Measurements from ENCODE around the gene SEMA3G.

SEMA3G gene

DNA sequence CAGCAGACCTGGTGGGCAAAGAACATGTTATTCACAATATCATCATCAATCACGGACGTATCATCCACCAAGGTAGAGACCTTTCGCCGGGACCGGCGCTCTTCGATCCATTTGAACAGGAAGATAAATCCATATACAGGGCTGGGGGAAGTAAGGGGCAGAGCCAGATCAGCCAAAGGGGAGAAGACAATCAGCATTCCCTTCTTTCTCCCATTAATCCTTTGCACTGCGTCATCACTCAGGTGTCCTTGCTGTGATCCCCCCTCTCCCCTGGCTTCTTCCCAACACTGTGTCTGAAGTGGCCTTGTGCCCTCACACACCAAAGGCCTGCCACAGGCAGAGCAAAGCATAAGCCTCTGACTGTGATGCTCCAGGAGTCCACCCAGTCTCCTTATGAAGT lies 36.4 kb downstream of the SEMA3G start:
- DNase-seq (ENCODE audit: low read depth), result no peak

DNA sequence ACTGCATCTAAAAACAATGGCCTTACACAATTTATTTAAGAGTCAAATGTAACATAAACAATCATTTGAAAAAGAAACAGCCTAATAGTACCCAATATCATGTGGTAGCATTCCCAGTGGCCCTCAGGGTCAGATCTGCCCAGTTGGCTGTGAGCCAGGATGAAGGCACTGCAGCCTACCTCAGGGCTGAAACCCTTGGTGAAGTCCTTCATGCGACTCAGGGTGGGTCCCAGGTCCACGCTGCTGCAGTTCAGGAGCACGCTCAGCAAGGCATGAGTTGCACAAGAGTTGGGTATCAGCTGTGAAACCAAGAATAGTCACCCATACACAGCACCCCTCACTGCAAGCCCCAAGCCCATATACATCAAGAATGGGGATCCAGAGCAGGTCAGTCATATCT lies 37.1 kb downstream of the SEMA3G start:
- DNase-seq (ENCODE audit: low read depth), result no peak

DNA sequence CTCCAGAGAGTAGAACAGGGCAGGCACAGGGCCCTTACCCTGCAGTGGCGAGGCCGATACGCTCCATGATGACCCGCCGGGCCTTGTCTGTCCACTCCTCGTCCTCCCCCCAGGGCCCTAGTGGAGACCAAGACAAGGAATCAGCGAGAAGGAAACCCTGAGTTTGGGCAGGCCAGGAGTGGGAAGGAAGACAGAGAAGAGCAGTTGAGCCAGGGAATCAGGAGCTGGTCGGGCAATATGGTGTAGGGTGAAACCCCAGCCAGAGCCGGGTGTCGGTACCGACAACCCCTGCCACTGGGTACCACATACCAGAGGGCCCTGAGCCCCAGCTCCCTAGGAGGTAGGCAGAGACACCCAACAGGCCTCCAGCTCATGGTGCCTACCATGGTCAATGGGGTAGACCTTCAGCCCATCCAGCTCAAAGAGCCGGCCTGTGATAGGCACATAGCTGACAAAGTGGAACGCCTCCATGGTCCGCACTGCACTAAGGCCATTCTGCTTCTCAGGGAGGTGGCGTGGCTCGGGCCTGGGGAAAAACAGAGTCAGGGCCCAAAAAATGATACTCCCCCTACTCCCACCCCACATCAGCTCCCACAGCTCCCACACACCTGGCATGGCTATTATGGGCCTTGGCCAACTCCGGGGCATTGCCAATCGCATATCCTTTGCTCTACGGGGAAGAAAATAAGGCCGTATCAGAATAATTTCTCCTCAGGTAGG lies 38.0 kb downstream of the SEMA3G start:
- no peak for DNase-seq (ENCODE audit: low read depth)

DNA sequence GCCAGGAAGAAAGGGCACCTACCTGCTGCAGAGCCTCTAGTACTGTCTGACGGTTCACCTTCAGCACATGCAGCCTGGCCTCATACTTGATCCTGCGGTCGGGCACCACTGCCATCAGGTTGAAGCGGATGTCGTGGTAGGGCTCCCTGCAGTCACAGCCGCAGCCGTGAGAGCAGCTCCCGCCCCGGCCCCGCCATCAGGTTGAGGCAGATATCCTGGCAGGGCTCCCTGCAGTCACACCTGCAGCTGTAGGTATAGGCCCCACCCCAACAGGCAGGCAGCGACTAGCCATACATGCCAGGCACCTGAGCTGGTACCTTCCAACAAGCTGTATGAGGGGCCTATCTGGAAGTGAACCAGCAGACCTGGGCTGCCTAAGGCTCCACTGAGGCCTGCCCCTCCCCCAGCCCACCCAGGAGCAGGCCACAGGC lies 38.7 kb downstream of the SEMA3G start:
- DNase-seq (ENCODE audit: low read depth), result no peak

DNA sequence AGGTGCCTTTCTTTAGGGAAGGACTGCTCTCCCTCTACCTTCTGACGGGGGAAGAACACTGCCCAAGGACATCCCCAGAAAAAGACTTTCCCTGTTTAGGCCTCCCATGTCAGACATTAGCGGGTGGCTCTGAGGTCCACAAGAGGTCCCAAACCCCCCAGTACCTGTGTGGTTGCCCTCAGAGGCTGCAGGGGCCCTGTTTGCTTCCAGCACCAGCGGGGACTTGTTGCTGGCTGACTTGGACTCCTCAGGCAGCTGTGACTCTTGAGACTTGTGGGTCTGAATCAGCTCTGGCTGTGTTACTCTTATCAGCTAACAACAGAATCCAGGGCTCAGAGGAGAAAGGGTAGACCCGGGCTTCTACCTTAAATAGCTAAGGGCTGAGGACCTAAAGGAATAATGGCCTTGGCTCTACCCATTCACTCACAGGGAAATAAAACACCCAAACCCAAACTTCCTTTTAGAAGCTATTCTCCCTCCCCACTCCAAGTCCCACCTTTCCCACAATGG lies 39.2 kb downstream of the SEMA3G start:
- DNase-seq (ENCODE audit: low read depth), result no peak

DNA sequence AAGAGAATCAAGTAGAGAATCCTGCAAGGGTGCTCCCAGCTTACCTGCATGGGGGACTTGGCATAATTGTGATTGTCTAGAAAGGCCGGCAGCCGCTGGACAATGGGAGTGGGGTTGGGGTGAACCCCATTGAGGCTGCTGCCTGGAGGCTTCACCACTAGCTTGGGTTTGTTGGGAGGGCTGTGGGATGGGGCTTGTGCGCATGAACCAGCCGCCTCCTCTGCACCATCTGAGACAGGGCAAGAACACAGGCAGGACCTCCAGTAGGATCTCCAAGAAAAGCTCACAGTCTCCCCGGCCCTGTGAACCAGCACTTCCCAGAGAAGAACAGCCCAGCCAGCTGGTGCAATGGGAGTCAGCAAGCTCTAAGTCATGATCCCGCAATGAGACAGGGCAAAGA lies 39.8 kb downstream of the SEMA3G start:
- DNase-seq (ENCODE audit: low read depth), result no peak

DNA sequence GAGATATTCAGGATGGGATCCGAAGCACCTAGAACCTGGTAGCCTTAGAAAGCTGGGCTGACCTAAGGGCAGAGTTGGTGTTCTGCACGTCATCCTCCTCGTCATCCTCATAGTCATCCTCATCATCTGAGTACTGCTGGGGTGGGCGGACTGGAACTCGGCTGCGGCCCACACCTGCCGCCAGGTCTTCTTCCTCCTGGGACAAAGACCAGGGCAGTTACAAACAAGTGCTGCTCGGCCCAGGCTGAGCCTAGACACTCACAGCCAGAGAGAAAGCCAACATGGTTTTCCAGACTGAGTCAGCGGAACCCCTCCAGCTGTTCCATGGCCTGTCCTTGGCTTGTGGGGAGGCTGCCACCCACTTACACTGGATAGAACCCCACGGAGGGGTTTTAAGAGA lies 40.5 kb downstream of the SEMA3G start:
- no peak for DNase-seq (ENCODE audit: low read depth)

DNA sequence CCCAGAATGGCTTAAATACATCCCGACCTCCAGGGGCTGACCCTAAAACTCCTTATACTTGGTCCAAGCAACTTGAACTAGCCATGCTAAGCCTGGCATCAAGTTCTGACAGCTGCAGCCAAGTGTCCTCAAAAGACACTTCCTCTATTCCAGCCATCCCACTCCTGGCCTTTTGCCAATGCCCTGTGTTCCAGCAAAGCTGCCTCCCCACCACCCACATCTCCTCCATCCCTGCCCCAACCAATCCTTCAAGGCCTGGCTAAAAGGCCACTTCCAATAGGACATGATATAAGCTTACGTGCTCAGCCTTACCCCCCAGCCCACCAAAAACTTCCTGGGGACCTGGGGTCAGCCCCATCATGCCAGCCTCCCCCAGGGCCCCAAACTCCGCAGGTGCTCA lies 40.9 kb downstream of the SEMA3G start:
- no peak for DNase-seq (ENCODE audit: low read depth)

DNA sequence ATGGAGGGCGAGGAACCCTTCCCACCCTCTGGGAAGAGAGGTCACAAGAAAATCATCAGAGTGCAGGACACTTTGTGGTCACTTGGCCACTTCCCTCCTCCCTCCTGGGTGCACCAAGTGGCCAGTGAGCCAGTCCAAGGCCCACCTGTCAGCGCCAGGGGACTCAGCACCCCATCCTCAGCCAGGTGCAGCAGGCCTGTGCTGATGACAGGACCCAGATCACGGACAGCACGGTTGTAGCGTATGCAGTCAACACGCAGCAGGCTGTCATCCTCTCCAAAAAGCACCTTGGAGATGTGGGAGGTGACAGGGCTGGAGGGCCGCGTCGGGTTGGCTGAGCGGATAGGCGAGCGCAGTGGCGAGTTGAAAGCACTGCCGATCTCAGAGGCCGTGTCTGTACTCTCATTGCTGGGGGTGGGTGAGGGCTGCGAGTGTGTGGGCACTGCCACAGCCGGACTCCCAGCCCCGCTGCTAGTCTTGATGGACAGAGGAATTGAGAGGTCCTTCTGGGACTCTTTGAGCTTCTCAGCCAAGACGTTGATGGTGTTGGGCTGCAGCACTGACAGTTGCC lies 41.5 kb downstream of the SEMA3G start:
- no peak for DNase-seq (ENCODE audit: low read depth)

DNA sequence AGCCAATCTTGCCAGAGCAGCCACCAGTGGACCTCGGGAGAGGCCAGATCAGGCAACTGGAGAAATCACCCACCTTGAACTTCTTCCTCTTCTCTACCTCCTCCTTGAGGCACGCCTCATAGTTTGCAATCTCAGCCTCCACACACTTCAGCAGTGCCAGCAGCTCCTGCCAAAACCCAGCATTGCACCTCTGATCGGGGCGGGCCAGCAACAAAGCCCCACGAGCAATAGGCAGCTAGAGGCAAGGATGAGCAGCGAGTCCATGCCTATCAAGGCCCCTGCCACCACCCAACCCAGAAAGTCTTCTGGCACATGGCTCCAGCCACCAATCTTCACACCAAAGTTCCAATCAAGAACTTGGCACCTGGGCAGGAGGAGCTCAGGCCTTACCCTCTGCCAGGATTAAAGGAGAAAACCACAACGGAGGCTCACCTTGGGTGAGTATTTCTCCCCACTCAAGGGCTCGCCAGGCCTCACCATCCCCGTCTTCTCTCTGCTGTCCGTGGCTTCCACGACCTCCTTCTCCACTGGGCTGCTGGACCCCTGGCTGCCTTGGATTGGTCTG lies 42.1 kb downstream of the SEMA3G start:
- DNase-seq (ENCODE audit: low read depth), result no peak

DNA sequence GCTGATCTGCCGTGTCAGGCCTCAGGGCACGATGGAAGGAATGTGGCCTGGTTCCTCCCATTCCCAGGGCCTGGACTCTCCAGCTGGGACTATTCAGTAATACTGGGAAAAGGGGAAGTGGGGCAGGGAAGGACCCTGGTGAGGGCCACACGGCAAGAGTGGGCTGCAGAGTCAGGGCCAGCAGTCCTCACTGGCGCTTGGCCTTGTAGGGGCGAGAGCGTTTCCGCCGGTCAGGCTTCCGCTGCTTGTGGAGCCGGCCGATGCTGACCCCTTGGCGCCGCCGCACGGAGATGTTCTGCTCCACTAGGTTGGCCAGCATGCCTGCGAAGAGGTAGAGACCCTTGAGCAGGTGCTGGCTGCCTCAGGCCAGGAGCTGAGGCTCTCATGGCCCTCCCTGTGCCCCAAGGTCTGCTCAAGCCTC lies 42.8 kb downstream of the SEMA3G start:
- DNase-seq (ENCODE audit: low read depth), result no peak

DNA sequence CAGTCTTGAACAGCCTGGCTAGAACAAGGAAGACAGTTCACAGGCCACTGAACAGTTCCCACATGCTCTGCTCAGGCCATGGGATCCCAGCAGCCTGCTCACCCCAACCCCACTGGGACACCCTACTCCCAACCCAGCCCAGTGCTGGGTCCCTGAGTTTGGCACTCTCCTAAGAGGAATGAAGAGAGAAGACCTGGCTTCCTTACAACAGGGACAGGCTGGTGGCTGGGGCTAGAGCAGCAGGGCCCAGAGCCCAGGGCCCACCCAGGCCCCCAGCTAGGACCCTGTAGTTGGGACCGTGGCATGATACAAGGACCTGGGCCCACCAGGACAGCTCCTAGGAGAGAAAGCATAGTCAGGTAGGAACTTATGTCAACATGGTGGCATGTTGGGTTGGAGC lies 43.4 kb downstream of the SEMA3G start:
- no peak for DNase-seq (ENCODE audit: low read depth)

DNA sequence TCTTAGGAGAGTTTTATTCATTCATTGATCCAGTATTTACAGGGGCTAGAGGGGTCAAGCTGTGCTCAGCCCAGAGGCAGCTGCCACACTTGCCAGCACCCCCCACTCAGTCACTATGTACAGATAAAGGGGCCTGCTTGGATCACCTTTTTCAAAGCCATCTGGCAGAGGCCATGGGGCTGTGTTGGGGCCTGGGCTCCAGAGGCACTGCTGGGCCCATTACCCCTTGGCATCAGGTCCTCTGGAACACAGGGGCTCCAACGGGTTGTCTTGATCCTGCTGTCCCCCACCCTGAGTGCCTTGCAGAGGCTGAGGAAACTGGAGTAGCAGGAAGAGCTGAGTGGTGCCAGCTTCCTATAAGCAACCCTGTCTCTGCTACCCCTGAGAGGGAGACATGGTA lies 43.9 kb downstream of the SEMA3G start:
- no peak for DNase-seq (ENCODE audit: low read depth)

DNA sequence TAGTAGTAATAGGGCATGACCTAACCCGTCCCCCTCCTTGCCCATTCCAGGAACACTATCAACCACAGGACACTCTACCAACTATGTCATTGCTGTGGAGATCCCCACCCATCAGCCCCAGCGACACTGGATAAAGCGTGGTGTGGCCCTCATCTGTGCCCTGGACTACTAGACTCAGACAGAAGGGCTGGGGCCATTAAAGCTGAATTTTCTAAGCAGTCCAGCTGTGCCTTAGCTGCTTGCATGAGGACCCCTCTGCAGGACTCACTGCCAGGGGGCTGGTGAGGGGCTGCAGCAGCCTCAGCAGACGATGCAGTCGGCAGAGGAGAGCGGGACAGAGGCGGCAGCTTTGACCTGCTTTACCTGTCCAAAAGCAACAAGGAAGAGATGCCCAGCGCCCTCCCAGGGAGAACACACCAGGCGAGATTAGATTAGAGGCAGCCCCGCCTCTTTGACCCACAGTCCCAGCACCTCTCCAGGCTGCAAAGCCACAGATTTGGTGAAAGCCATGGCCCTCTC lies 44.6 kb downstream of the SEMA3G start:
- no peak for DNase-seq (ENCODE audit: low read depth)

DNA sequence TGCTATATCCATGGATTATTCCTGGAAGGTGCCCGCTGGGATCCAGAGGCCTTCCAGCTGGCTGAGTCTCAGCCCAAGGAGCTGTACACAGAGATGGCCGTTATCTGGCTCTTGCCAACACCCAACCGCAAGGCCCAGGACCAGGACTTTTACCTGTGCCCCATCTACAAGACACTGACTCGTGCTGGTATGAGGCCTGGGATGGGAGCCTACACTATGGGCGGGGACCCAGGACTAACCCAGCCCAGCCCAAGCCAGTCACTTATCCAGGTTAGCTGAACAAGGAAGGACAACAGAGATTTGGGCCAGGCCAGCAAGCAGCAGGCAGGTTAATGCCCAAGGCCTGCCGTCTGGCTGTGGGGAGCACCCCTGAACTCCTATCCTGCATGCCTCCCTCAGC lies 45.3 kb downstream of the SEMA3G start:
- DNase-seq (ENCODE audit: low read depth), result no peak

DNA sequence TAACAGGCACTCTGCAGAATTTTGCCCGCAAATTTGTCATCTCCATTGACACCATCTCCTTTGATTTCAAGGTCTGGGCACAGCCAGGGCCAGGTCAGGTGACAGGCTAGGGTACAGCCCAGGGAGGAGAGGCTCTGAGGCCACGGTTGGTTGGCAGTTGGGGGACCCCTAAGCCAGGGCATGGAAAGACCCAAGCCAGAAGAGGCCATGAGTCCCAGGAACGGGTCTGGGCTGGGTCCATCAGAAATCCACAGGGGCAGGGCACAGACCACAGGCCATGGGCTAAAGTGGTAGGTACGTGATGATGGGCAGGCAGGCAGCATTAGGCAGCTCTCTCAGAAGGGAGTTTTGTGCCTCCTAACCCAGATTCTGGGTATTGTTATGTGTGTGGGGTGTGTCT lies 45.8 kb downstream of the SEMA3G start:
- no peak for DNase-seq (ENCODE audit: low read depth)

DNA sequence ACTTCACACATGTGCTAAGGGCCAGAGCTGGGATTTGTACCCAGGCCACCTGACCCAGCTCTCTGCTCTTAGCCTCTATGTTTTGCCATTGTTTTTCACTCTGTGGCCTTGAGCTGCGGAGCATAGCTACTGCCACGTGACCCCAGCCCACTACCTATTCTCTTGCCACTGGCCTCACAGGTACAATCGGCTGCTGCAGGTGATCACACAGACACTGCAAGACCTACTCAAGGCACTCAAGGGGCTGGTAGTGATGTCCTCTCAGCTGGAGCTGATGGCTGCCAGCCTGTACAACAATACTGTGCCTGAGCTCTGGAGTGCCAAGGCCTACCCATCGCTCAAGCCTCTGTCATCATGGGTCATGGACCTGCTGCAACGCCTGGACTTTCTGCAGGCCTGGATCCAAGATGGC lies 46.2 kb downstream of the SEMA3G start:
- no peak for DNase-seq (ENCODE audit: low read depth)

DNA sequence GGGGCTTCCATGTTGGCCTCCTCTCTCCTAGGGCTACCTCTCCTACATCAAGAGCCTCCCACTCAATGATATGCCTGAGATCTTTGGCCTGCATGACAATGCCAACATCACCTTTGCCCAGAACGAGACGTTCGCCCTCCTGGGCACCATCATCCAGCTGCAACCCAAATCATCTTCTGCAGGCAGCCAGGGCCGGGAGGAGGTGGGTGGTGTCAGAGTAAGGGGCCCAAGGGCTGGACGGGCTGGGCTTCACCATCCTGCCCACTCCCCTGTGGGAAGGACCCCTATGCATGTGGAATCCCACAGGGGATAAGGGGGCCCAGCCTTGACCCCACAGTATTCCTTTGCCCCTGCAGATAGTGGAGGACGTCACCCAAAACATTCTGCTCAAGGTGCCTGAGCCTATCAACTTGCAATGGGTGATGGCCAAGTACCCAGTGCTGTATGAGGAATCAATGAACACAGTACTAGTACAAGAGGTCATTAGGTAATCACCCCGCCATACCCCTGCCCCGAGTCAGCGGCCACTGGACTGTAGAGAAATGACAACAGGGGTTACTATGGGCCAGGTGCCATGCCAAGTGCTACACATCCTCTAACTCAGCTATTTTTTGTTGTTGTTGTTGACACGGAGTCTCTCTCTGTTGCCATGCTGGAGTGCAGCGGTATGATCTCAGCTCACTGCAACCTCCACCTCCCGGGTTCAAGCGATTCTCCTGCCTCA lies 47.1 kb downstream of the SEMA3G start:
- DNase-seq (ENCODE audit: low read depth), result no peak

DNA sequence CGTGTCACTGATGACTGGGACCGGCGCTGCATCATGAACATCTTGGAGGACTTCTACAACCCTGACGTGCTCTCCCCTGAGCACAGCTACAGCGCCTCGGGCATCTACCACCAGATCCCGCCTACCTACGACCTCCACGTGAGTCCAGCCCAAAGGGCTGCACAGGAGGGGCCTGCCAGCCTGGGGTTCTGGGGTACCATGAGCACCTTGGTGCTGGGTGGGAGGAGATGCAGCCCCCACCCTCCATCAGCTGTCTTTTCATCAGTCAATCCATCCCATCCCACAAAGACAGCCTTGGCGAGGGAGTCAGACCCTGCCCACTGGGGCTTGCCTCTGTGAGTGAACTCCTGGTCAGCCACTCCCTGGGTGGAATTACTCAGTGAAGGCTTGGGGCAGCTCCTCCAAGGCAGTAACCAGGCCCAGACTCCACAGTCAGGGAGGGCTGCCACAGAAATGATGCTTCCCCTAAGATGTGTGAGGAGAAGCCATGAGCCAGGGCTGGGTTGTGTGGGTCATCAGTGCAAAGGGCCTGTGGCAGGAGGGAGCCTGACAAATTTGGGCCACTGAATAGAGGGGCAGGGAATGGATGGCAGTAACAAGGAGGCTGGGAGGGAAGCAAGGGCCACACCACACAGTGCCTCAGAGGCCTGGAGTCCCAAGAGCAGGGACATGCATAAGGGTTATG lies 47.9 kb downstream of the SEMA3G start:
- DNase-seq (ENCODE audit: low read depth), result no peak

DNA sequence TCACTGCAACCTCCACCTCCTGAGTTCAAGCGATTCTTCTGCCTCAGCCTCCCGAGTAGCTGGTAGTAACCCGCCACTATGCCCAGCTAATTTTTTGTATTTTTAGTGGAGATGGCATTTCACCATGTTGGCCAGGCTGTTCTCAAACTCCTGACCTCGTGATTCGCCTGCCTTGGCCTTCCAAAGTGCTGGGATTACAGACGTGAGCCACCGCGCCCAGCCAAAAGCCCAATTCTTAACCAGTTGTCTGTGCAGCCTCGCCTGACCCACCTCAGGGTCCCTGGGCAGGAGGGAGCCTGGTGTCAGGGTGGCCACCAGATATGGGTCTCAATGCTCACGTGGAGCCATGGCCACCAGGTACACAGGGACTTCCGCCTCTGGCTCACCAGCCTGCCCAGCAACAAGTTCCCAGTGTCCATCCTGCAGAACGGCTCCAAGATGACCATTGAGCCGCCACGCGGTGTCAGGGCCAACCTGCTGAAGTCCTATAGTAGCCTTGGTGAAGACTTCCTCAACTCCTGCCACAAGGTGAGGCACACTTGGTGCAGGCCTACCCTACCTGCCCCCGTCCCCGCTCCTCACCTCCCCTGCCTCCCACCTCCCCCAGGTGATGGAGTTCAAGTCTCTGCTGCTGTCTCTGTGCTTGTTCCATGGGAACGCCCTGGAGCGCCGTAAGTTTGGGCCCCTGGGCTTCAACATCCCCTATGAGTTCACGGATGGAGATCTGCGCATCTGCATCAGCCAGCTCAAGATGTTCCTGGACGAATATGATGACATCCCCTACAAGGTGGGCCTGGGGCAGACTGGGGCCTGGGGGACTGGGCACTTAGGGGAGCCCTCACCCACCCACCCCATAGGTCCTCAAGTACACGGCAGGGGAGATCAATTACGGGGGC lies 48.6 kb downstream of the SEMA3G start:
- no peak for DNase-seq (ENCODE audit: low read depth)

DNA sequence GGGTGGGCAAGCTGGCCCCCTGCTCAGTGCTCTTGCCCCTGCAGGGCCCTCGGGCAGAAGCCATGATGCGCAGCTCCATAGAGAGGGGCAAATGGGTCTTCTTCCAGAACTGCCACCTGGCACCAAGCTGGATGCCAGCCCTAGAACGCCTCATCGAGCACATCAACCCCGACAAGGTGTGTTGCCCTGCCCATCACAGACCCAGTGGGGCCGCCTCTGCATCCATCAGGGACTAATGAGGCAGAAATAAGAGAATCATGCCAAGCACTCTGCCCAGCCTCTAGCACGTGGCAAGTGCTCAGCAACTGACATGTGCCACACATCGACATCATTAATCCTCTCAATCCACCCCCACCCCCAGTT lies 49.4 kb downstream of the SEMA3G start:
- no peak for DNase-seq (ENCODE audit: low read depth)

All from ELR (cell line).